ENCODE results near the gene MAN2A1.
"Not testable (repeated sequence)": the region's sequence is repeated elsewhere in the genome, so short reads cannot be mapped to it uniquely, and the experiment has no call there.

MAN2A1 gene

DNA sequence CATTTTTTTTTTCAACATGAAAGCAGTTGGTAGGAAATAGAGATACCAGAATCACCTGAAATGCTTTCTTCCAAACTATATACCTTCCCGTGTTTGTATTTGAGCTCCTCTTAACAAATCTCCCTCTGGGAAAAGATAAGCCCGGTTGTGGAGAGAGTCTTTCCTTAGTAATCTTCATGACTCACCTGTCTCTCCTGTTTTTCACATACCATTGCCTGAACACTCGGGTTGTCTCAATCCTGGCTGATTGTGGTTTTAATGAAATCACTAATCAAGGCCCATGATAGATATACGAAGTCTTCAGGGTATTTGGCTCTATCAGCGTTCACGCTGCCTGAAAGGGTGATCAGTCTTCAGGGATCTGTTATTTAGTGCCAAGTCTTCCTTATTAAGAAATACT is 136.7 kb downstream of the MAN2A1 start:
- DNase-seq (ENCODE audit: low spot score), result no peak

DNA sequence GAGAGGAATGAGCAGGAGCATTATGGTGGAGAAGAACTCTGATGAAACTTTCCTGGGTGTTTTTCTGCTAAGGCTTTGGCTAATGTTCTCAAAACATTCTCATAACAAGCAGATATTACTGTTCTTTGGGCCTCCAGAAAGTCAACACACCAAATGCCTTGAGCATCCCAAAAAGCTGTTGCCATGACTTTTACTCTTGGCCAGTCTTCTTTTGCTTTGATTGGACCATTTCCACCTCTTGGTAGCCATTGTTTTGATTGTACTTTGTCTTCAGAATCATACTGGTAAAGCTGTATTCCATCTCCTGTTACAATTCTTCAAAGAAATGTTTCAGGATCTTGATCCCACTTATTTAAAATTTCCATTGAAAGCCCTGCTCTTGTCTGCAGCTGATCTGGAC is 139.6 kb downstream of the MAN2A1 start:
- DNase-seq (ENCODE audit: low spot score), result no peak

DNA sequence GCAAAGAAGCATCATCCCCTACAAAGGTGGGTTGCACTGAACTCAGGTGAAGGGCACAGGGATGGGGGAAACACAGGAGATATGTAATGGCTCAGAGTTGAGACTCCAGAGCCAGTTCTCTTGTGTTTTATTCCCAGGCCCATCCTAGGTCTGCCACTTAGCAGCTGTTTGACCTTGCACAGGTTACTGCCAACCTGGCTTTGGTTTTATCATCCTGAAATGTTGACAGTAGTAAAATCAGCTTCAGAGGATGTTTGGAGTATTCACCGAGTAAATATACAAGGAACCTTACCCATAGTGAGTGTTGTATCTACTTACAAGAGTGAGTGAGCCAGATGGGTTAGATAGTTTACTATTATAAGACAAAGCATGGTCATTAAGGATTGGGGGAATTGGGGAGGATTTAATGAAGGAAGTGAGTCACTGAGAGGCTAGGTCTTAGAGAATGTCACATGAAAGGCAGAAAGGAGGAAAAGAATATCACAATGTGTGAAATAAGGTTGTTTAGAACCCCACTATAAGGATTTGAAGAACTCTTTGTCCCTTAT is 141.3 kb downstream of the MAN2A1 start:
- DNase-seq (ENCODE audit: low spot score), result no peak

DNA sequence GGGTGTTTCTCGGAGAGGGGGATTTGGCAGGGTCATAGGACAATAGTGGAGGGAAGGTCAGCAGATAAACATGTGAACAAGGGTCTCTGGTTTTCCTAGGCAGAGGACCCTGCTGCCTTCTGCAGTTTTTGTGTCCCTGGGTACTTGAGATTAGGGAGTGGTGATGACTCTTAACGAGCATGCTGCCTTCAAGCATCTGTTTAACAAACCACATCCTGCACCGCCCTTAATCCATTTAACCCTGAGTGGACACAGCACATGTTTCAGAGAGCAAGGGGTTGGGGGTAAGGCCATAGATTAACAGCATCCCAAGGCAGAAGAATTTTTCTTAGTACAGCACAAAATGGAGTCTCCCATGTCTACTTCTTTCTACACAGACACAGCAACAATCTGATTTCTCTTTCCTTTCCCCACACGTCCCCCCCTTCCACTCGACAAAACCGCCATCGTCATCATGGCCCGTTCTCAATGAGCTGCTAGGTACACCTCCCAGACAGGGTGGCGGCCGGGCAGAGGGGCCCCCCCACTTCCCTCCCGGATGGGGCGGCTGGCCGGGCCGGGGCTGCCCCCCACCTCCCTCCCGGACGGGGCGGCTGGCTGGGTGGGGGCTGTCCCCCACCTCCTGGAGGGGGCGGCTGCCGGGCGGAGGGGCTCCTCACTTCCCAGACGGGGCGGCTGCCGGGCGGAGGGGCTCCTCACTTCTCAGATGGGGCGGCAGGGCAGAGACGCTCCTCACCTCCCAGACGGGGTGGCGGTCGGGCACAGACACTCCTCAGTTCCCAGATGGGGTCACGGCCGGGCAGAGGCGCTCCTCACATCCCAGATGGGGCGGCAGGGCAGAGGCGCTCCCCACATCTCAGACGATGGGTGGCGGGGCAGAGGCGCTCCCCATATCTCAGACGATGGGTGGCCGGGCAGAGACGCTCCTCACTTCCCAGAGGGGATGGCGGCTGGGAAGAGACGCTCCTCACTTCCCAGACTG is 142.8 kb downstream of the MAN2A1 start:
- DNase-seq (ENCODE audit: low spot score), result not testable (repeated sequence)

DNA sequence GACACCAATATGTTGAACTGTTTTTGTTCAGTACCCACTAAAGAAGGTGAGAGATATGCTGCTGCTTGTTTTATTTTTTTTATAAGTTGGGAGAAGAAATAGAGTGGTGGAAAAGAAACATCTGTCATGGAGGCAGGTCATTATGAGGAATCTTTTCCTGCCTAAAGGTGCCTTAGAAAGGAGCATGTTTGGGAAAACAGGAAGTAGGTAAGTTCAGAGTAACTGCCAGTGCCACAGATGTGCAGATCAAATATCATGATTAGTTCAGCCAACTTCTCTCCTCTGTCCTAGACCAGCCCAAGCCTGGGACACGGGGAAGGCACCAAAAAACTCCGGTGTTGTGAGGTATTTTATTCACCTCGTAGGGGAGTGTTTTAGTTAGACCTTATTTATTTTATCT is 144.2 kb downstream of the MAN2A1 start:
- no peak for DNase-seq (ENCODE audit: low spot score)

GRCh38 chr5:109836280-109836679 is 146.6 kb downstream of the MAN2A1 start:
- DNase-seq (ENCODE audit: low spot score), result no peak

GRCh38 chr5:109837231-109837861 is 147.6 kb downstream of the MAN2A1 start:
- DNase-seq (ENCODE audit: low spot score), result no peak

DNA sequence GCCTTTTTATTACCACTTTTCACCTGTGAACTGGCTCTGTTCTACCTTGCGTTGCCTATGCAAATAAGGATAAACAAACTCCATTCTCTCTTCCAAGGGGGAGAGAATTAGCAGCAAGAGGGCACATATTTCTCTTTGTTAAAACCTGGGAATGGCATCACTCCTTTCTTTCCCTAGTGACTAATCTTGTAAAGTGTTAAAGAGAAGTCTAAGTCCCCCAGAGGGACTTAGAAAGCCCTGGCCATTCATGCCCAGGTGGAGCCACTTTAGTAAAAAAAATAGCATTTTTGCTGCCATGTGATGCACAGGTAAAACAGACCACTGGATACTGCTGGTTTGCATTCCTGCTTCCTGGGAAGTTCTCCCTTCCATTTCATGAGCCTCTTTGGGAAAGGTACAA is 148.4 kb downstream of the MAN2A1 start:
- no peak for DNase-seq (ENCODE audit: low spot score)

DNA sequence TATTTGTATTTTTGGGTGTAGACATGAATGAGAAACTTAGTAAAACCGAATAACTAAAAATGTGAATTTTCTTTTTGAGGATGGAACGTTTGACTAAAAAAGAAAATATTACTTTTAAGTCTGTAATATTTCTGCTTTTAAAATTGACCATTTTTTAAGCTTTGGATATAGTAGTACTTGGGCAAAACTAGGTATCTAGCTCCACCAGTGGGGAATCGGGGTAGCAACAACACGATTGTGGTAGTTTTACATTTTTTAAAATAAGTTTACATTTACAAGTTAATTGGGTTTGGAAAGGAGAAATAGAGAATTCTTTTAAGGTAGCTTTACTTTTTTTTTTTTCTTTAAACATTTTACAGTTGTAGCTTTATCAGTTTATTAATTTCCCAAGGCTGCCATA is 154.4 kb downstream of the MAN2A1 start:
- DNase-seq (ENCODE audit: low spot score), result no peak

- peak; percentile 51 for DNase-seq (ENCODE audit: low spot score)
Observed at GRCh38 chr5:109844695-109845094, 155.0 kb downstream of the MAN2A1 start.

DNA sequence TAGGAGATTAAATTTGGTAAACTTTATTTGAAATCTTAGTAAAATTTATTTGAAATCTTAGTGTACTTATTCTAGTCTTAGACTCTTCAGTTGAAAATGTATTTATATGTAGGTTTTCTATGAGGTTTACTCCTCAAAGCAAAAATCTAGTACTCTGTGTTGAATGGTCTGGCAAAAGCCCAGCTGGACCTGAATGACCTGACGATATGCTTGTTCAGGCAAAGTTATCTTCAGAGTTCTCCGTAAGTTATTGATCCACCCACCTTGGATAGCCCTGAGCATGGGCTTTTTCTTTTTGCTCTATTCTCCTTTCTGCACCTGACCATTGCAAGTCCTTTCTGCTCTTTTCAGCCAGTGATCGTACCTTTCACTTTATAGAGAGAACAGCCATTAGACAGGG is 158.4 kb downstream of the MAN2A1 start:
- no peak for DNase-seq (ENCODE audit: low spot score)

- no peak for DNase-seq (ENCODE audit: low spot score)
Observed at GRCh38 chr5:109849478-109850088, 159.9 kb downstream of the MAN2A1 start.

- peak; percentile 11 for DNase-seq (ENCODE audit: low spot score)
Observed at GRCh38 chr5:109852371-109853155, 162.8 kb downstream of the MAN2A1 start.

- peak; percentile 18 for DNase-seq (ENCODE audit: low spot score)
Observed at GRCh38 chr5:109853377-109853776, 163.7 kb downstream of the MAN2A1 start.

DNA sequence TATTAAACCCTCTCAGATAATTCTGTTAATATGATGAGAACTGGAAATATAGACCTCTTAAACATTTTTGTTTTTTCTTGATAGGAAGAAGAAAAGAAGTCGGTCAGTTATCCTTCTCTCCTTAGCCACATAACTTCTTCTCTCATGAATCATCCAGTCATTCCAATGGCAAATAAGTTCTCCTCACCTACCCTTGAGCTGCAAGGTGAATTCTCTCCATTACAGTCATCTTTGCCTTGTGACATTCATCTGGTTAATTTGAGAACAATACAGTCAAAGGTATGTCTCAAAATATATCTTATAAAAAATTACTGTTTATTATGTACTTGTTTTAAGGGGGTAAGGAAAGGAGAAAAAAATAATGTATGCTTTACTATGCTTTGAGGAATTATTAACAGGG is 165.3 kb downstream of the MAN2A1 start:
- DNase-seq (ENCODE audit: low spot score), result no peak

GRCh38 chr5:109857405-109858031 is 167.8 kb downstream of the MAN2A1 start:
- no peak for DNase-seq (ENCODE audit: low spot score)

DNA sequence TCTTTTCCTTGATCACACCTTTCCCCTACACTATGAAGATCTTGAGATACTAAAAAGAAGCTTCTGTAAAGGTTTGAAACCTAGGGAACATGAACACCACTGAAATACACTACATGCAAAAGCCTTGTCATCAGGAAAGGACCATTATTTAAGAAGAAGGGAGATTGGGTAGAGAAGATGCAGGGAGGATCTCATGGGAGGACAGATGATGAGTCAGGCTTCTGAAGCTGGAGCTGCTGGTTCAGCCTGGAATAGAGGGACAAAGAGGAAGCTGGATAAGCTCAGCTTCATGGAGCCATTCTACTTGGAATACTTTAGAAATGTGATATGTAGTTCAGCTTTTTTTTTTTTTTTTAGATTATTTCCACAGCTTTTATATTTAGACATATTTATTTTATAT is 169.8 kb downstream of the MAN2A1 start:
- no peak for DNase-seq (ENCODE audit: low spot score)

GRCh38 chr5:109862301-109862700 is 172.6 kb downstream of the MAN2A1 start:
- DNase-seq (ENCODE audit: low spot score), result no peak

GRCh38 chr5:109863752-109864151 is 174.0 kb downstream of the MAN2A1 start:
- DNase-seq (ENCODE audit: low spot score), result peak; percentile 15

DNA sequence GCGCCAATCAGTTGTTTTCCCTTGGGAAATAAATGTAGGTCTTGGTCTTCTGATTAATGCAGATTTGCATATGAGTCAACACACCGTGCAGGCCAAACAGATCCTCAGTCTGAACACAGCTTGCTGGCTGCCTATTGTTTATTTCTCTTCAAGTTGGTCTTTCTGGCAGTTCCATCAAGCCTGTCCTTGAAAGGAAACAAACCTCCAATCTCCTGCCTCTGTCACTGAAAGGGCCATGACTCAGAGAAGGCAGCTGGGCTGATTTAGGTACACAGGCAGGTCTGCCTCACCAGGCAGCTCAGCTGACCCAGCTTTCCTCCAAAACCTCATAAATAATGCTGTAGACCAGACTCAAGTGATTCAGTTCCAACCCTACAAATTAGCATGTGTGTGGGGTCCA is 175.9 kb downstream of the MAN2A1 start:
- DNase-seq (ENCODE audit: low spot score), result peak; percentile 51

DNA sequence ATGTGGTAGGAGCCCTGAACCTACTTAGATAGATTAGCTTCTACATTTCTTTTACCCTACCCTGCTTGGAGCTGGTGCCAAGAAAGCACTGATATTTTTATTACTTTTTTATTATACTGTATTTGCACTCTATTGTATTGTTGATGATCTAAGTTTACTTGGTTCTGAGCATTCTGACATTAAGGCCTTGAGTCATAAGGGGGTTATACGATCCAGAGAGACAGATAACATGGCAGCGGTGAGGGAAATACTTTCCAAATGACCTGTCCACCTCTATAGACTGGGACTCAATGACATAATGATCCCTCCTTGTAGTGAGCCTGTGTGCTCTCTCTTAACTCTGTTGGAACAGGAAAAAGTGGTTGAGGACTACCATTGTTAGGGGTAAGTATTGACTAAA is 176.3 kb downstream of the MAN2A1 start:
- DNase-seq (ENCODE audit: low spot score), result peak; percentile 16
